ENCODE results near the gene BMPER.

DNA sequence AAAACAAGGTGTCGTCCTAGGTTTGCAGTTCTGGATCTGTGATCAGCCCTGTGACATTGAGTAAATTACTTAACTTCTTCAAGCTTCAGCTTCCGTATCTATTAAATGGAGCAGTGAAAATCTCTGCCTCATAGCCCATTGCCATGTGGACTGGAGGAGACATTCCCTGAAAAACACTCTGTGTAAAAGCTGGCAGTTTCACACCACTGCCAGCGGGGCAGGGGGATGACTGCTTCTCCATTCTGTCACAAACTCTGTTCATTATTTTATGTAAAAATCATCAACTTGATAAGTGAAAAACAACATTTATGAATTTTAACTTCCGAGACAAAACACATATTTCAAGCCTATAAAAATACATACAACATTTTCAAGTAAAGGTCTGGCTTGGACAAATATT is 234.7 kb downstream of the BMPER start:
- TF ChIP-seq, protein P1, sequence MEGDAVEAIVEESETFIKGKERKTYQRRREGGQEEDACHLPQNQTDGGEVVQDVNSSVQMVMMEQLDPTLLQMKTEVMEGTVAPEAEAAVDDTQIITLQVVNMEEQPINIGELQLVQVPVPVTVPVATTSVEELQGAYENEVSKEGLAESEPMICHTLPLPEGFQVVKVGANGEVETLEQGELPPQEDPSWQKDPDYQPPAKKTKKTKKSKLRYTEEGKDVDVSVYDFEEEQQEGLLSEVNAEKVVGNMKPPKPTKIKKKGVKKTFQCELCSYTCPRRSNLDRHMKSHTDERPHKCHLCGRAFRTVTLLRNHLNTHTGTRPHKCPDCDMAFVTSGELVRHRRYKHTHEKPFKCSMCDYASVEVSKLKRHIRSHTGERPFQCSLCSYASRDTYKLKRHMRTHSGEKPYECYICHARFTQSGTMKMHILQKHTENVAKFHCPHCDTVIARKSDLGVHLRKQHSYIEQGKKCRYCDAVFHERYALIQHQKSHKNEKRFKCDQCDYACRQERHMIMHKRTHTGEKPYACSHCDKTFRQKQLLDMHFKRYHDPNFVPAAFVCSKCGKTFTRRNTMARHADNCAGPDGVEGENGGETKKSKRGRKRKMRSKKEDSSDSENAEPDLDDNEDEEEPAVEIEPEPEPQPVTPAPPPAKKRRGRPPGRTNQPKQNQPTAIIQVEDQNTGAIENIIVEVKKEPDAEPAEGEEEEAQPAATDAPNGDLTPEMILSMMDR (tag by site-specific recombination; IDR thresholded peaks at IDR 0.05): no peak
- TF ChIP-seq, protein P2, sequence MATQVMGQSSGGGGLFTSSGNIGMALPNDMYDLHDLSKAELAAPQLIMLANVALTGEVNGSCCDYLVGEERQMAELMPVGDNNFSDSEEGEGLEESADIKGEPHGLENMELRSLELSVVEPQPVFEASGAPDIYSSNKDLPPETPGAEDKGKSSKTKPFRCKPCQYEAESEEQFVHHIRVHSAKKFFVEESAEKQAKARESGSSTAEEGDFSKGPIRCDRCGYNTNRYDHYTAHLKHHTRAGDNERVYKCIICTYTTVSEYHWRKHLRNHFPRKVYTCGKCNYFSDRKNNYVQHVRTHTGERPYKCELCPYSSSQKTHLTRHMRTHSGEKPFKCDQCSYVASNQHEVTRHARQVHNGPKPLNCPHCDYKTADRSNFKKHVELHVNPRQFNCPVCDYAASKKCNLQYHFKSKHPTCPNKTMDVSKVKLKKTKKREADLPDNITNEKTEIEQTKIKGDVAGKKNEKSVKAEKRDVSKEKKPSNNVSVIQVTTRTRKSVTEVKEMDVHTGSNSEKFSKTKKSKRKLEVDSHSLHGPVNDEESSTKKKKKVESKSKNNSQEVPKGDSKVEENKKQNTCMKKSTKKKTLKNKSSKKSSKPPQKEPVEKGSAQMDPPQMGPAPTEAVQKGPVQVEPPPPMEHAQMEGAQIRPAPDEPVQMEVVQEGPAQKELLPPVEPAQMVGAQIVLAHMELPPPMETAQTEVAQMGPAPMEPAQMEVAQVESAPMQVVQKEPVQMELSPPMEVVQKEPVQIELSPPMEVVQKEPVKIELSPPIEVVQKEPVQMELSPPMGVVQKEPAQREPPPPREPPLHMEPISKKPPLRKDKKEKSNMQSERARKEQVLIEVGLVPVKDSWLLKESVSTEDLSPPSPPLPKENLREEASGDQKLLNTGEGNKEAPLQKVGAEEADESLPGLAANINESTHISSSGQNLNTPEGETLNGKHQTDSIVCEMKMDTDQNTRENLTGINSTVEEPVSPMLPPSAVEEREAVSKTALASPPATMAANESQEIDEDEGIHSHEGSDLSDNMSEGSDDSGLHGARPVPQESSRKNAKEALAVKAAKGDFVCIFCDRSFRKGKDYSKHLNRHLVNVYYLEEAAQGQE (tag by site-specific recombination; IDR thresholded peaks at IDR 0.05): no peak
- TF ChIP-seq, protein P3, sequence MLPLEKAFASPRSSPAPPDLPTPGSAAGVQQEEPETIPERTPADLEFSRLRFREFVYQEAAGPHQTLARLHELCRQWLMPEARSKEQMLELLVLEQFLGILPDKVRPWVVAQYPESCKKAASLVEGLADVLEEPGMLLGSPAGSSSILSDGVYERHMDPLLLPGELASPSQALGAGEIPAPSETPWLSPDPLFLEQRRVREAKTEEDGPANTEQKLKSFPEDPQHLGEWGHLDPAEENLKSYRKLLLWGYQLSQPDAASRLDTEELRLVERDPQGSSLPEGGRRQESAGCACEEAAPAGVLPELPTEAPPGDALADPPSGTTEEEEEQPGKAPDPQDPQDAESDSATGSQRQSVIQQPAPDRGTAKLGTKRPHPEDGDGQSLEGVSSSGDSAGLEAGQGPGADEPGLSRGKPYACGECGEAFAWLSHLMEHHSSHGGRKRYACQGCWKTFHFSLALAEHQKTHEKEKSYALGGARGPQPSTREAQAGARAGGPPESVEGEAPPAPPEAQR (tag by site-specific recombination; IDR thresholded peaks at IDR 0.05): no peak
- no peak for TF ChIP-seq SALL2 (tag by site-specific recombination; IDR thresholded peaks at IDR 0.05; ENCODE audit: borderline replicate concordance)
